Ovary (tissue), 9 donors: ENCODE data around the gene UBE3C. TPM values are rescaled to one million over a fixed set of nuclear protein-coding genes. Genes with fewer than 3 reads are reported as not detected.
"Not testable (repeated sequence)": the region's sequence is repeated elsewhere in the genome, so short reads cannot be mapped to it uniquely, and the experiment has no call there.

Experiments
- DNase-seq, 5 donors: peaks; one replicate each; pipeline ENCODE4 v3.0.0-alpha.2; 2019 to 2020
- H3K27ac ChIP-seq, 2 donors: fragments of 200-600 bp; one replicate each; pipeline versions ENCODE4 v1.5.1 to v1.8.0; 2019 to 2022
- H3K27me3 ChIP-seq: fragments of 200-600 bp; one replicate; pipeline ENCODE4 v1.8.0; 2022
- H3K36me3 ChIP-seq: fragments of 200-600 bp; sonication (generic); one replicate; pipeline ENCODE4 v1.5.1; 2019
- H3K4me1 ChIP-seq: one replicate; pipeline ENCODE4 v1.8.1; 2013; ENCODE audit warnings: mild to moderate bottlenecking, moderate library complexity; ENCODE audit not compliant: insufficient read depth
- H3K4me3 ChIP-seq: fragments of 200-600 bp; sonication (generic); one replicate; pipeline ENCODE4 v1.5.1; 2017
- H3K9me3 ChIP-seq, 2 donors: fragments of 200-600 bp in 1 of 2; sonication (generic) in 1 of 2; one replicate each; pipeline versions ENCODE4 v1.5.1 to v1.8.1; 2013 to 2019; ENCODE audit warnings: mild to moderate bottlenecking in 1 of 2, moderate library complexity in 1 of 2
- CTCF ChIP-seq, 3 donors: fragments of 450-650 bp in 2 of 3; fragments of 200-600 bp in 1 of 3; IDR thresholded peaks; one replicate each; pipeline versions ENCODE4 v1.5.1 to v1.8.0; 2016 to 2022; ENCODE audit warnings: antibody characterized with exemption in 3 of 3, mild to moderate bottlenecking in 1 of 3
- EP300 ChIP-seq: sonication (generic); formaldehyde crosslinking; IDR thresholded peaks from one replicate; pipeline ENCODE4 v1.6.1; 2017; ENCODE audit warnings: antibody characterized with exemption
- POLR2A ChIP-seq: fragments of 450-650 bp; IDR thresholded peaks from one replicate; pipeline ENCODE4 v1.6.1; 2017; ENCODE audit warnings: antibody characterized with exemption, mild to moderate bottlenecking, moderate library complexity
- WGBS, 3 donors: extraction: QIAGEN DNeasy Blood & Tissue Kit in 1 of 3; methylation state at CpG; one replicate each; pipeline versions ENCODE4 v1.1.5 to v1.1.7; 2013 to 2017; 5-methylcytosine and 5-hydroxymethylcytosine counted together
- intact Hi-C, 4 donors: fragments of 100-400 bp; cut with DNase I; formaldehyde crosslinking; loops; one replicate each; pipeline versions ENCODE4 v1.11.0 to v1.15.1; 2022 to 2023
- polyA plus RNA-seq, 2 donors: library from polyadenylated mRNA; stranded (reverse); fragments of 200-250 nt in 1 of 2; fragments of 350-450 nt in 1 of 2; fragmentation: Illumina TruSeq in 1 of 2; extraction: RNeasy Lipid Tissue Mini Kit (QIAGEN cat#74804) in 1 of 2; gene quantifications; one replicate each; pipeline ENCODE4 v1.2.3, GENCODE V29; 2013 to 2014
- total RNA-seq, 7 donors: library from RNA; depleted of rRNA in 2 of 7; stranded (reverse); fragments of >200 nt in 2 of 7; fragmentation: NEBNext Ultra II Directional in 3 of 7; extraction: Animal tissue kit (Norgen Biotek cat#: 25700) in 3 of 7; gene quantifications; one replicate each; pipeline versions ENCODE4 v1.1.0 to v1.2.4, GENCODE V29; 2016 to 2023
- donor health status: DM: no; HTN: no; CAD: no; lungs with moderate emphysema.
- donor health status: DM: no; HTN: no; CAD: no.
- donor health status: Bipolar disorder and iron deficiency.
- donor health status: DM: yes; HTN: yes; CAD: no.
- donor health status: DM: no; HTN: no; CAD: no.
- donor health status: DM: yes; HTN: yes; CAD: no.

The UBE3C gene
- total and polyA plus RNA-seq, 9 donors: 21.5 to 62.7 (median 45.4) TPM

- H3K36me3 ChIP-seq: no peaks in the 10 kb centered on the region
- peak overlapping the region; percentile 4 to 24 for H3K27ac ChIP-seq
- H3K4me3 ChIP-seq: no peak overlapping the region
- no peak for TF ChIP-seq EP300
- no peak for TF ChIP-seq POLR2A
- peak; percentile 87 to 98 (median 90) for TF ChIP-seq CTCF (IDR thresholded peaks at IDR 0.05)
- H3K4me1 ChIP-seq: peaks cover 6% of the 10 kb centered on the region
- WGBS, 3 donors: 17 to 21% (median 17%) methylated on average over 22 to 23 of the region's 23 CpGs
- intact Hi-C loops: loop anchor here in 2 of 4 donors (5.0 to 10.0 kb wide), 2 partner anchors 299 to 301 kb away; no protein-coding TSS in a partner anchor
- no peaks in the 10 kb centered on the region for H3K27me3 ChIP-seq
- no peaks in the 10 kb centered on the region for H3K9me3 ChIP-seq
- DNase-seq: peak; percentile 61 to 84 (median 68)
Observed at GRCh38 chr7:157273208-157274093, 134.7 kb downstream of the UBE3C start.

- not testable (repeated sequence) for H3K27ac ChIP-seq, H3K27me3 ChIP-seq, H3K4me1 ChIP-seq, H3K36me3 ChIP-seq, H3K4me3 ChIP-seq, H3K9me3 ChIP-seq
- WGBS, 3 donors: 78 to 86% (median 84%) methylated on average over 10 of the region's 10 CpGs
- peak in 1 of 5 donors; percentile 21 for DNase-seq
- intact Hi-C loops: loop anchor here in 2 of 4 donors (5.0 to 10.0 kb wide), 2 partner anchors 299 to 302 kb away; no protein-coding TSS in a partner anchor
Observed at GRCh38 chr7:157274094-157274634, 135.4 kb downstream of the UBE3C start.

DNA sequence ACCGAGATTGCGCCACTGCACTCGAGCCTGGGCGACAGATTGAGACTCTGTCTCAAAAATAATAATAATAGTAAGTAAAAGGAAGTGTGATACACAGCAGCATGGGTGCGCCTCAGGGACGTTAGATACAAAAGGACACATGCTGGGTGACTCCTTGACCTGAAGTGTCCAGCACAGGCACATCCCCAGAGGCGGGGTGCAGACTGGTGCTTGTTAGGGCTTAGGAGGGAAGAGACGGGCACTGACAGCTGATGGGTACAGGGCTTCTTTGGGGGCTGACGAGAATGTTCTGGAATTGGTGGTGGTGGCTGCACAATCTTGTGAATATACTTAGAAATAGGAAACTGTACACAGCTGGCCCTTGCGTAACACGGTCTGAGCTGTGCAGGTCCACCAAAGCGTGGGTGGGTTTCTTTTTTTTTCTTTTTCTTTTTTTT is 136.3 kb downstream of the UBE3C start:
- intact Hi-C loops: loop anchor here in 2 of 4 donors (5.0 to 10.0 kb wide), 2 partner anchors 300 to 303 kb away; no protein-coding TSS in a partner anchor
- TF ChIP-seq POLR2A: no peak

GRCh38 chr7:157276091-157276561 is 137.4 kb downstream of the UBE3C start:
- WGBS, 3 donors: 71 to 81% (median 78%) methylated on average over 14 of the region's 14 CpGs
- peaks cover 9% of the 10 kb centered on the region for H3K4me1 ChIP-seq
- H3K36me3 ChIP-seq: no peaks in the 10 kb centered on the region
- TF ChIP-seq CTCF (IDR thresholded peaks at IDR 0.05) (no peak), EP300 (no peak), POLR2A (no peak)
- H3K27ac ChIP-seq: no peak overlapping the region
- H3K27me3 ChIP-seq: no peaks in the 10 kb centered on the region
- H3K4me3 ChIP-seq: no peak overlapping the region
- intact Hi-C loops: loop anchor here in 1 of 4 donors (10.0 kb wide), 1 partner anchor 301 kb away; no protein-coding TSS in a partner anchor
- no peak for DNase-seq
- no peaks in the 10 kb centered on the region for H3K9me3 ChIP-seq

More for the DNA sequence above, 136.3 kb downstream of the UBE3C start:
- no peak for DNase-seq
- Histone ChIP-seq H3K9me3 (no peaks in the 10 kb centered on the region), H3K4me3 (no peak overlapping the region), H3K27ac (no peak overlapping the region), H3K36me3 (no peaks in the 10 kb centered on the region), H3K4me1 (peaks cover 9% of the 10 kb centered on the region), H3K27me3 (no peaks in the 10 kb centered on the region)
- 73 to 77% (median 75%) methylated on average over 12 of the region's 12 CpGs for WGBS, 3 donors

DNA sequence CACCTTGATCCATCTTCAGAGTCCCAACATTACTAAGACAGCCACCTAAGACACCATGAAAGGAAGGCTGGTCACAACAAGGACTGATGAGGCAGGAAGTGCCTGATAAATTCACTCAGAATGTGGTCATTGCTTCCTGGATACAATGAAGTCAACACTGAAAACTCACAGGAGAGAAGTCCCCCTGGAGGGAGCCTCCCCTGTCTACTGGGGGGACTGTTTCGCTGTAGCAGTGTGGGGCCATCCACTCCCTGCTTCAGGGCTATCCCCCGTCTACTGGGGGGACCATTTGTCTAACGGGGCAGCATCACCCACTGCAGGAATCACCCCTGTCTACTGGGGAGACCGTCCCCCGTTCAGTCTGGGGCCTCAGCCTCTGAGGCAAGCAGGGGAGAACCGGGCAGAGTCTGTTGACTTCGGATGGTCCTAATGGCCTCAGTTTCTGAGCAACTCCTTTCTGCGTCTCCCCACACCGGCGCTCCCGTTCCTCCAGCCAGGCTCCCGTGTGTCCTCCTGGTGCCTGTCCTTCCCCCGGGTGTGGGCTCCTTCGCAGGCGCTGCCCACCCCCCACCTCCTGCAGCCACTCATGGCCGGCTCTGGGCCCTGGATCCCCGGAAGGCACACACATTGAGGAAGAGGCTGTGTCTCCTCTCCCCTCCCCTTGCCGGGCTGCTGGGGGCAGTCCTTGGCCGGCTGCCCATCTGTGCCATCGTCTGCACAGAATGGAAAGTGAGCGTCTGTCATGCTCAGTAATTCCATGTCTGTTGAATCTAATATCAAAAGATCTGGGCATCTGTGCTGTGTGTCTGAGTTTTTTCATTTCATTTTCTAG is 138.2 kb downstream of the UBE3C start:
- Histone ChIP-seq H3K27me3 (no peaks in the 10 kb centered on the region), H3K4me1 (peaks cover 9% of the 10 kb centered on the region), H3K4me3 (no peak overlapping the region), H3K27ac (no peak overlapping the region), H3K9me3 (no peaks in the 10 kb centered on the region), H3K36me3 (no peaks in the 10 kb centered on the region)
- DNase-seq: no peak
- WGBS, 3 donors: 34 to 40% (median 39%) methylated on average over 20 to 21 of the region's 21 CpGs
- TF ChIP-seq EP300 (no peak), CTCF (IDR thresholded peaks at IDR 0.05) (no peak), POLR2A (no peak)
- intact Hi-C loops: loop anchor here in 1 of 4 donors (10.0 kb wide), 1 partner anchor 302 kb away; no protein-coding TSS in a partner anchor

DNA sequence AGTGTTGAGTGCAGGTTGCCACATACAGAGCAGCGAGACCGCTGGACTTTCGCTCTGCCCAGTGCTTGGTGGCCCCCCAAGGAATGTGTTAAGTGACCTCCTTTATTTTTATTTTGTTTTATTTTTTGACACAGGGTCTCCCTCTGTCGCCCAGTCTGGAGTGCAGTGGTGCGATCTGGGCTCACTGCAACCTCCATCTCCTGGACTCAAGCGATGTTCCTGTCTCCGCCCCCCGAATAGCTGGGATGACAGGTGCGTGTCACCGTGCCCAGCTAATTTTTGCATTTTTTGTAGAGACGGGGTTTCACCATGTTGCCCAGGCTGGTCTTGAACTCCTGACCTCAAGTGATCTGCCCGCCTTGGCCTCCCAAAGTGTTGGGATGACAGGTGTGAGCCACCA is 138.8 kb downstream of the UBE3C start:
- not testable (repeated sequence) for DNase-seq, H3K4me1 ChIP-seq, H3K27ac ChIP-seq, H3K9me3 ChIP-seq, H3K27me3 ChIP-seq, H3K4me3 ChIP-seq, H3K36me3 ChIP-seq
- whole genome bisulfite sequencing, 3 donors: 82 to 89% (median 89%) methylated on average over 12 of the region's 12 CpGs
- intact Hi-C loops: loop anchor here in 1 of 4 donors (10.0 kb wide), 1 partner anchor 303 kb away; no protein-coding TSS in a partner anchor
